GM21786 (cell line): ENCODE results near the gene INPP4A.

Experiments used
- ATAC-seq: cut with Tn5 transposase; IDR thresholded peaks from one replicate; pipeline ENCODE4 v1.9.1; 2021; ENCODE audit not compliant: unreplicated experiment

INPP4A gene

DNA sequence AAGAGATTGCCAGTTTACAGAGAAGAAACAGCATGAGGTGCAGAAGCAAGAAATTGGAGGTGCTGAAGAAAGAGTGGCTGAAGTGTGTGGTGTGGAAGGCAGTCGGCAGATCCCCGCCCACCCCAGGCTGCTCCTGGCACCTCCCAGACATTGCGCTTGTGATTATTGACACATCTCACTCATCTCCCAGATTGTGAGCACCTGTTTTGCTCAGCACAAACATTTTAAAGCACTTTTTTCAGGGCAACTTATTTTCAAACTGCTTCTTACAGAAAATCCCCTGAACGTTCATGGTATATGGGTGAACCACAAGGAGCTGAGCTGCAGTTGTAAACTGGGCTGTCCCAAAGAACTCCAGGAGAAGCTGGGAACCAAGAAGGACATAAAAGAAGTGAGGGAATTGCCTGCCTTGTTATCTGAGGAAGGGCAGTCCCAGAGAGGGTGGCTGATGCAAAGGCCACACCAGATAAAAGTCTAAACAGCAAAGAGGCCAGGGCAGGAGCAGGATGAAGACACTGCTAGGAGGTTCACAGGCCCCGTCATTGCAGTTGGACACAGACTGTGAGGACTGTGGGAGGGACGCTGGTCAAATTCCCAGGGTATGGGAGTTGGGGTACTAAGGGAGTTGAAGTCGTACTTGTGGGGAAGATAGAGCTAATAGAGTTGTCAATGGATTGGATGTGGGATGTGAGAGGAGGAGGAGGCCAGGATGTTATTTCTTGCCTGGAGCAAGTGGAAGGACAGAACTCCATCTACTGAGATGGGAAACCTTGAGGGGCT, 65.1 kb downstream of the INPP4A start:
- ATAC-seq: no peak

DNA sequence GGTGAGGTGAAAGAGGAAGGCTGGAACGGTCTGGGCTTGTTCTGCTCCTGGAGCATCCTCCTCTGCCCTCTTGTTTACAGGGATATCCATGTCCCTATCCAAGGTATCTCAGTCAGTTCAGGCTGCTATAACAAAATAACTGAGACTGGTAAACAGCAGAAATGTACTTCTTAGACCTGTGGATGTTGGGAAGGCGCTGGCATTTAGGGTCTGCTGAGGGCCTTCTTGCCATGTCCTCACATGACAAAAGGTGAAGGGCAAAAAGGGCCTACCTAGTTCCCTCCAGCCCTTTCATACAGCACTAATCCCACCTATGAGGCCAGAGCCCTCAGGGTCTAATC, 65.6 kb downstream of the INPP4A start:
- ATAC-seq: no peak

DNA sequence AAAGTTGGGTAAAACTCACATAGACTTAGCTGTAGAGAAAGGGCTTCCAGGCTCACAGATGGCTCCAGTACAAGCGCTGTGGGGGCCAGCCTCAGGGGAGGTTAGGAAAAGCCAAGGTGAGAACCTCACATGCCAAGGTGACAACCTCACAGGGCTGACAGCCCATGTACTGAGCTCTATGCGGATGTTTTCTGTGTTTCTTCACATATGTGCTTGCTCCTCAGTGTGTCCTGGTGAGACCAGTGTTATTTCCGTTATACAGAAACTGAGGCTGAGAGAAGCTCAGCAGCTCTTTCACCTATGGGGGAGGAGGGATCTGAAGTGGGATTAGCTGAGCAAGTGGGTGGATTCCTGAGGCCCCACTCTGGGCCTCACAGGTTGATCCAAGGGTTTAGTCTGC, 67.3 kb downstream of the INPP4A start:
- no peak for ATAC-seq

DNA sequence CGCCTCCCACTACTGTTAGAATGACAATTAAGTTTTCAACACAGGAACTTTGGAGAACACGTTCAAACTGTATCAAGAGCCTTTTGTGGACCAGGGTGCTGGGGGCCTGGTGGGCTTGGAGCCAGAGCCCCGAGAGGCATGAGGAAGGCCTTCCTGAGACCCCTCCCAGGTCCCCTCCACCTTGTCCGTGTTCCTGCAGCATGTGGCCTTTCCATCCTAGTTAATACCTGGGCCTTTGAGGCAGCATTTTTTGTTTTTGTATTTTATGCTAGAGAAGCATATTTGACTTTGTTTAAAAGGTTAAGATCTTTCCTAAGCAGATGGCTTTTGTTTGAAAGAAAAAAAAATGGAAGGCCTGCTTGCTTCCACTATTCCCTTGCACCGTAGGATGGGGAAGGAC, 68.0 kb downstream of the INPP4A start:
- no peak for ATAC-seq

DNA sequence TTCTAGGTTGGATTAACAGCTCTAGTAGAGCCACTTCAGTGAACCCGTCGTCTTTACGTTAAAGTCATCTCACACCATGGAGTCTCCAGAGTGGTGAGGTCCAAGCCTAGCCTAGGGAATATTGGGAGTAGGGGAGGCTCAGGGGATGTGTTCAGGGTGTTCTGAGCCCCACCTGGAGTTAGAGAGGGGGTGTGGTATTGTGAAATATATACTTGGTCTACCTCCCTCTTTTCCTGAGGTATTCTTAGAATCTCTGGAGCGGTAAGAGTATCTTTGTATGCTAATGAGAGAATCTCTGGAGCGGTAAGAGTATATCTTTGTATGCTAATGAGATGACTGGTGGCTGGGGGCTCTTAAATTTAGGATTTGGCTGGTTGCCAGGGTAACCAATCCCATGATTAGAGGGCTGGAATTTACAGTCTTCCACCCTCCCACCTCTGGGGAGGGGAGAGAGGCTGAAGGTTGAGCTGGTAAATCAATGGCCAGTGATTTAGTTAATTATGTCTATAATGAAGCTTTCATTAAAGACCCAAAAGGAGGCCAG, 69.5 kb downstream of the INPP4A start:
- ATAC-seq: no peak

DNA sequence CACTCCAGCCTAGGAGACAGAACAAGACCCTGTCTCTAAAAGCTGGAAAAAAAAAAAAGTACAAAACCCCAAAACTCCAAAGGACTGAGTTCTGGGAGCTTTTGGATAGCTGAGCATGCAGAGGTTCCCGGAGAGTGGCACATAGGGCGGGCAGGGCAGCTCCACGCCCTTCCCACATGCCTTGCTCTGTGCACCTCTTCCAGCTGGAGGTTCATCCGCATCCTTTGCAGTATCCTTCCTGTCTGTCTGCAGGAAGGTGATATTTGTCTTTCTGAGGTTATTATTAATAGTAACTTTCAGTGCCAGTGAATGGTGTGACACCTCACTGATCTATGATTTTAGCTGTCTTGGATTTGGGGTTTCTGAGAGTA, 70.2 kb downstream of the INPP4A start:
- ATAC-seq: no peak

DNA sequence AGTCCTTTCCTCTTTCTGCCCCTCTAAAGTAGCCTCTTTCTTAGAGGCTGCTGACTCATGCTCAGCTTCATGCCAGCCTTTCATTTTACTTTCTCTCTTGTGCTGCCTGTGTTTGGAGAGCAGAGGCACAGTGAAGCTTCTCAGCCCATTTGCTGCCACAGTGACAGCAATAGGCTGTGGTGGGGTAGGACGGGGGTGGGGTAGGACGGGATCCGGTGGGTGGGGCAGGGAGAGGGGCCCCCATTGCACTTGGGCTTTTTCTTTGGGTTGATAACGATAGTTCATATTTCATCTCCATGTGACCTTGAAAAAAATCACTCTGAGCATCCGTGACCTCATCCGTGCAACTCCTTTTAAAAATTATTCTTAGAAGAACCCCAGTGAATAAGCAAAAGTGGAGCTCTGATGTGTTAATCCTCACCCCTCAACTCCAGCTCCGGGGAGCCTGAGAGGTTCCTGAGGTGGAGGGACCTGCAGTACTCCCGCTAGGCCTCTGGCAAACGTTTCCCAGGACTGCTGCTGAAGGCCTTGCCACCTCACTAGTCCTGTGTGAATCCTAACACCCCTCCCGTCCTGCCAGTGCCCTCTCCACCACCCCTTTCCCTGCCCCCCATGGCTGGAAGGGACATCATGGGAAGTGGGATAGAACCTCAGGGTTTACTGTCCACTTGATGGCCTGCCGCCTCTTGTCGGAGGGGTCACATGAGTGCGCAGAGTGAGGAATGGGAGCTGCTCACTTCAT, 70.8 kb downstream of the INPP4A start:
- peak; percentile 54 for ATAC-seq

DNA sequence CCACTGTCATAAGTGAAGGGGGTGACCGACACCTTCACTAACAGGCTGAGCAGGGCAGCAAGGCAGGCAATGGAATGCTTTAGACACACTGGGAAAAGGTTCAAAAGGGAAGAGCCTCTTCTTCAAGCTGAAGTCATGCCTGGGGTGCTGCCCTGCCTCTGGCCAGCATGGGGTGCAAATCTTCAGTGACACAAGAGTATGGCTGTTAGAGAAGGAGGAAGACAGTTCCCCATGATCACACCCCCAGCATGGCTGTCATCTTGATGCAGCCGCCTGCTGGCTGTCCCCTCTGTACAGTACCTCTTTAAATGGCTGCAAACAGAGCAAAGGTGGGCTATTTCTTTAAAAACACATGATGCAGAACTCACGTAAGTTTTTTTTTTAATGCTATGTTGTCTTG, 71.9 kb downstream of the INPP4A start:
- ATAC-seq: no peak

DNA sequence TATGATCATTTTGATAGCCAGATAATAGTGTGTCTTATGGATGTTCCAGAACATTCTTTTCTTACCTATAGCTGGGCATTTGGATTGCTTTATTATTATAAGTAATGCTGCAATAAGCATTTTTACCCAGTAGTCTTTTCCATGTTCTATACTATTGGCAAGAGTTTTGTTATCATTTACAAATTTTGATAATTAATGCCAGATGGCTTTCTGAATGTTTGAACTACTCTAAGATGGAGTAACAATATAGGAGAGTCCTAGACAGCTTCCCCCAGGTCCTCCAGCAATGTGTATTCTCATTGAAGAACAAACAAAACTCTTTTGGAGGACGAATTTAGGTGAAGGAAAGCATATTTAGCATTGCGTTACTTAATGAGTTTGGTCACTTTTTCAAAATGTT, 73.0 kb downstream of the INPP4A start:
- no peak for ATAC-seq

DNA sequence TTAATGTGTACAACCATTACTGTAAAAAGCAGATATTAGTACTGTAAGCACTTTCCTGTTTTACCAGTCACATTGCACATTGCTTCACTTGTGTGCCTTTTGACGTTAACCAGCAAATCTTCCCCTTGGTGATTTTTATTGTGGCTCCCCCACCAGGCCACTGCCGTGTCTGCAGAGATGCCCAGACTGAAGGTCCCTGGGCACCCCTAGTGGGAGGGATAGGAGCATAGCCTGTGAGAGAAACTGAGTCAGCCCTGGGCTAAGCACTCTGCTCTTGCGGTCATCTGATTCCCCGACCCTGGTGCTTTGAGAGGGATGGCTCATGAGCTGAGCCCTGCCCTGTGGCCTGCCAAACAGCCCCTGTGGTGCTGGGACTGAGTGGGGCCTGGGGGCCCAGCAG, 73.4 kb downstream of the INPP4A start:
- ATAC-seq: no peak

DNA sequence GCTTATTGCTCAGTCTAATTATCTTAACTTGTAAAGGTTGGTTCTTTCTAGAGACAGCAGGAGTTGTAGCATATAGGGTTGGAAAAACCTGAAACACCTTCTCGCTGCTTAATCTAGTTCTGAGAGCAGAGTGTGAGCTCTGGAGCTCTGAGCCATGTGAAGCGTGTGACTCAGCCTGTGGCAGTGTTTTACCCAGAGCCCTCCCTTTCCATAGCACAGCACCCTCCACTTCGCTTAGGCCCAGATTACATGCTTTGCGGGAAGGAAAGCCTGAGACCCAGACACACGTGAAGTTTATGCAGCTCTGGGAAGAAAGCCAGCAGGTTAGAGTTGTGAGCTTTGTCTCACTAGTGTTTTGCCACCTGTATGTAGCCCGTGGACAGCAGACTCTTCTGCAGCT, 74.5 kb downstream of the INPP4A start:
- no peak for ATAC-seq

DNA sequence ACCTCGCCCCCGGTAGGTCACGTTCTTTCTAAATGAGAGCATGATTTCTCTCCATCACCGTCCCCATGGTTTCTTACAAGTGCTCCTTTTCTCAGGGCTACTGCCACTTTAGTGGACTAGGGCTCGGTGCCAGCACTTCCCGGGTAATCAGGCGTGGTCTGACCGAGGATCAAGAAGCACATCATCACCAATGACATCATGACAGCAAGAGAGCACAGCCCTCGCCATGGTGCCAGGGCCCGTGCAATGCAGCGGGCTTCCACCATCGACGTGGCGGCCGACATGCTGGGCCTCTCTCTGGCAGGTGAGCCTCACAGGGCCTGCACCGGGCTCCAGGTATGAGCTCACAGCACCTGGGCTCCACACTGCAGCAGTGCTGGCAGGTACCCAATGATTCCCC, 75.2 kb downstream of the INPP4A start:
- no peak for ATAC-seq

DNA sequence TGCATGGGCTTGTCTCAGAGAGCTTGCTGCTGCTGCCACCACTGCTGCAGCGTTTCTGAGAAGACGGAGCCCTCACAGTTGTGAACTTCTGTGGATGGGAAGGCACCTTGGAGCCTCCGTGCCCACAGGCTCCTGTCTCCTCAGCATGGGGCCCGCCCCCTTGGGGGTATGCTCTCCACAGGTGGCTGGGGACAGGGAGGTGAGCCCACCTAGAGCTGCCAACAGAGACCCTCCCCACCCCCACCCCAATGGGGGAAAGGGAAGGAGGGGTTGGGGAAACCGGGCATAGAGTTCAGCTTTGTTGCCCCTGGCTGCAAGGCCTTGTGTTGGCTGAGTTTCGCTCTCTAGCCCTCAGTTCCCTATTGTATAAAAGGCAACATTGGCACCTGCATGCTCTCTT, 76.1 kb downstream of the INPP4A start:
- no peak for ATAC-seq

DNA sequence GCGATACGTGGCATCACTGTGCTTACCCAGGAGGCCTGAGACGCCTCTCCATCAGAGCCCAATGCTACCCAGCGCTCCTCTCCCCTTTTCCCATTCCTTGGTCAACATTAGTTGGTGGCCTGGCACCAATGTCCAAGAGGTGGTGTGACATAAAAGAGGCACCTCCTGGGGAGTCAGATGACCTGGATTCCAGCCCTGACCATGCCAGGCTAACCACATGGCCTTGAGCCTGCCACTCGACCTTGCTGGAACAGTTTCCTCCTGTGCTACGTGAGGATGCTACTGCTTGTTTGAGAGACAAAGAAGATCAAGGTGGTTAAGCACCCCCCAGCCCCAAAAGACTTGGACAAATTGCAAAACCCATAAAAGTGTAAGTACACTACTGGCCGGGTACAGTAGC, 76.6 kb downstream of the INPP4A start:
- no peak for ATAC-seq

DNA sequence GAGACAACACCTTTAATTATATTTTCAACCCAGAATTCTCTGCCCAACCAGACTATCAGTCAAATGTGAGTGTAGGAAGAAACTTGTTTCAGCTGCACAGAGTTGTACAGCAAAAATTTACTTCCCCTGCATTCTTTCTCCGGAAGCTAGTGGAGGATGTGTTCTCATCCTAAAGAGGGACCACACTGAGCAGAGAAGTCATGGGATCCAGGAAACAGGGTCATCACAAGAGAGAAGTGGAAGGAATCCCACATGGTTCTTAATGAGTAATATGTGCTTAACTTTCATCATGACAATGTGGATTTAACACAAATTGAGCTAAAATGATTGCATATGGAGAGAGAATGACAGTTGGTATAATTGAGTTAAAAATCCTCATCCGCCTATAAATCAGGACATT, 78.2 kb downstream of the INPP4A start:
- no peak for ATAC-seq

DNA sequence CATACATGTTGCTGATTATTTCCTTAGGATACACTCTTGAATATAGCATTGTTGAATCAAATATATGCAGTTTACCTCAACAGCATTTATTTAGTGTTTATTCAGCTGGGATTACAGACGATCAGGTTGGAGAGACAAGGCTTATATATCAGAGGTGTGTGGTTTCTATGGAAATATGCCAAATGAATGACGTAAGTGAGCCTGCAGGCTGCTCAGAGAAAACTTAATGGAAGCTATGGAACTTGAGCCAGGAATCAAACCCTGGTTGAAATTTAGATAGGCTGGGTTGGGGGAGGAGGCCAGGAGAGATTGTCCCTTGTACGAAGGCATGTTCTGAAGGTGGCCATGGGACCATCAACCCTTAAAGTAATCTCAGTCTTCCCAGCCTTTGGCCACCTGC, 79.5 kb downstream of the INPP4A start:
- ATAC-seq: no peak

DNA sequence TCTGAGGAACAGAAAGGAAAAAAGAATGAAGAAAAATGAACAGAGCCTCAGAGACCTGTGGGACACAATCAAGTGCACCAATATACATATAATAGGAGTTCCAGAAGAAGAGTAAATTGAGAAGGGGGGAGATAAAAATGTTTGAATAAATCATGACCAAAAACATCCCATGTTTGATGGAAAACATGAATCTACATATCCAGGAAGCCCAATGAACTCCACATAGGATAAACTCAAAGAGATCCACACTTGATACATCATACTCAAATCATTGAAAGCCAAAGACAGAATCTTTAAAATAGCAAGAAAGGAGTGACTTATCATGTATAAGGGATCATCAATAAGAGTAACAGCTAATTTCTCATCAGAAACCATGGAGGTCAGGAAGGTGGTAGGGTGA, 83.7 kb downstream of the INPP4A start:
- no peak for ATAC-seq

DNA sequence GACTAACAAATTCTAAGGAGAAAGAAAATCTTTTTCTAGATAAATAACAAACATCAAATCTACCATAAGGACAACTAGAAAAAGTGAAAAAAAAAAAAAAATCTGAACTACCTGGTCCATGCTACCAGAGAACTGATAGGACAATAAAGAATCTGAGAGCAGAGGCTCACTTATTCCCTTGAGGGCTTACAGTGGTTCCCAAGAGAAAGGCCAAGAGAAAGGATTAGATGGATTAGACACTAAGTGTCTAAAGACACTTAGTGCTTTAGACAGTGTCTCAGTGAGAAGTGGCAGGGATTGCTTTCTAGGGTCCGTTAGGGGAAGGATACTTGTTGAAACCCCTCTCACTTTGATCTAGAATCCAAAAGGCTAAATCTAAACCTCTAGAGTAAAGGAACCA, 85.5 kb downstream of the INPP4A start:
- no peak for ATAC-seq

DNA sequence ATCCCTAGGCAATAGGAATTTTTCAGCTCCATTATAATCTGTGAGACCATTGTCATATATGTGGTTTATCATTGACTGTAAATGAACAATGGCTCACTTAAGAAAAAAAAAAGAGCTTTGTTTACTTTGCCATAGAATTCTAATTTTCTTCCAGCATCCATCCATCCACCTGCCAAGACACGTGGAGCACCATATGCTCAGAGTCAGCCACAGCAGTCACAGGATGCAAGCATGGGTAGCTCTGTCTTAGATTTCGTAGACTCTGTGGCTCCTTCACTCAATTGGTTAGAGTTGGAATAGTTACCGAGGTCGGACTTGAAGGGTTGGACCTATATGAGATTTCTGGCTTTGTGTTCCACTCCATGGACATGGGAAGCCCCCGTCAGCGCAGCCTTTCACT, 88.1 kb downstream of the INPP4A start:
- ATAC-seq: no peak

DNA sequence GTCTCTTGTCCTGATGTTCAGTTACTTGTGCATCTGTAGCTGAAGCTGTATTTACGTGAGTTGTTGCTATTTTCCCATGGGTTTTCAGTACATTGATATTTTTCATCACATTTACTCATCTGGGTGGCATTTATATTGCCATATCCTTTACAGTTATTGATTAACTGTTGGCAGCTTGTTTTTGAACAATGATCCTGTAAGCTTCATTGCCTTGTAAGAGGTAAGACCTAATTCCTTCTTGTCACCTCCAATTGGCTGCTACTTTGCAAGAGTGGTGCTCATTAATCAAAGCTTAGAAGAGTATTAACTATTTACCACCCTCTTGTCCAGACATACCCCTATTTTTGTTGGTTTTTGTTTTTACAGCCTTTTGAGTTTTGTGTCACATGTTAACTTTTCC, 88.9 kb downstream of the INPP4A start:
- no peak for ATAC-seq

DNA sequence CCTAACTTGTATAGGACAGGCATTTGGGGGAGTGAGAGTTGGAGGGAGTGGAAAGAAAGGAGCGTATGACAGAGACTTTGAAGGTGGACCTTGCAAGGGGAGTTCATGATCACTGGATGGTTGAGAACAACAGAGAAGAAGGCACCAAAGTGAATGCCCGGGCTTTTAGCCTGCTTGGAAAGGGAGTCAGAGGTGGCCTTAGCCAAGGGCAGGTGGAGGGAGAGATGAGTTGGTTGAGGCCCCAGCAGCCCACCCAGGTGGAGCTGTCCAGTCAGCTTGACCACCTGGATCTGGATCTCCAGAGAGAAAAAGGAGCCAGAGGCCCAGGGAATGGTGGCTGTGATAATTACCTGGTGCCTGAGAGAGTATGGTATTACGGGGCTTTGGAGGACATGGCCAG, 90.1 kb downstream of the INPP4A start:
- no peak for ATAC-seq

DNA sequence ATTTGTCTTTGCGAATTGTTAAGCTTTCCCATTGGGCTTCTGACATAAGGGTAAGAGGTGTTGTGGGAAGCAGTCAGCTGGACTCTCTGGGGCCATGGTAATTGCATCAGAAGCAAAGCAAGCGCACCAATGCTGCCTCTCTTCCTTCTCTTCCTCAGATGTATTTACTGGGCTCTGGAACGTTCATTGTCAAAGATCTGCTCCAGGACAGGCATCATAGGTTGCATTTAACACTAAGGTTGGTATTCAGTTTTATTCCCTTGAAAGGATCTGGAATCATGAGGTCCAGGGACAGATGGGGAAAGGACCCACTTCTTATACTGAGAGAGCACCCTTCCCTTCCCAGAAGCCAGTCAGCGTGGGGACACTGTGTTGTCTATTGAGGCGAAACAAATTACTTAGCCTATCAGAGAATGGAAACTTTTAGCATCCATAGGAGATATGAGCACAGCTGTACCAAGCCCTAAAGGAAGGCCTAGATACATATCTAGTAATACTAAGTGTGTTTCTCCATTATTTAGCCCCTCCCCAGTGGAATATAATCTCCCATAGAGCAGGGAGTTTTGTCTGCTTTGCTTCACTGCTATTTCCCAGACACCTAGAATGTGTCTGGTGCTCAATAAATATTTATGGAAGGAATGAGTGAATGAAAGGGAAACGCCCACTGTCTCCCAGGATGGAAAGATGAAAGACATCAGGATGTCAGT, 91.5 kb downstream of the INPP4A start:
- no peak for ATAC-seq
